CD14-positive monocyte (primary cell): ENCODE measurements around the gene CDC73. TPM values are rescaled to one million over a fixed set of nuclear protein-coding genes. Genes with fewer than 3 reads are reported as not detected.

Experiments used
- DNase-seq, 3 donors: peaks; one replicate each; pipeline ENCODE4 v3.0.0-alpha.2; 2011 to 2022
- H2AFZ ChIP-seq: 2 replicates; pipeline ENCODE4 v1.6.0; 2012; ENCODE audit warnings: mild to moderate bottlenecking, low read depth, low read length, inconsistent platforms; ENCODE audit not compliant: insufficient read depth, poor library complexity, severe bottlenecking
- H3K27ac ChIP-seq, 2 donors: 1 replicate in 1 of 2; 2 replicates in 1 of 2; pipeline ENCODE4 v1.5.1; 2012 to 2013; ENCODE audit warnings: low read length in 2 of 2, control low read depth in 1 of 2, inconsistent platforms in 1 of 2, low read depth in 1 of 2, mild to moderate bottlenecking in 1 of 2
- H3K27me3 ChIP-seq, 2 donors: one replicate each; pipeline versions ENCODE4 v1.6.0 to v1.6.1; 2011 to 2013; ENCODE audit warnings: low read length in 2 of 2; ENCODE audit not compliant: control insufficient read depth in 2 of 2, insufficient read depth in 2 of 2
- H3K36me3 ChIP-seq, 2 donors: replicated peaks in 1 of 2; 1 replicate in 1 of 2; 2 replicates in 1 of 2; pipeline versions ENCODE4 v1.5.1 to v1.6.1; 2012 to 2013; ENCODE audit warnings: low read length in 2 of 2, control low read depth in 1 of 2, inconsistent platforms in 1 of 2, mild to moderate bottlenecking in 1 of 2; ENCODE audit not compliant: insufficient read depth in 2 of 2, control insufficient read depth in 1 of 2
- H3K4me1 ChIP-seq, 2 donors: 1 replicate in 1 of 2; 2 replicates in 1 of 2; pipeline versions ENCODE4 v1.5.1 to v1.6.1; 2012 to 2013; ENCODE audit warnings: low read length in 2 of 2, control low read depth in 1 of 2, inconsistent platforms in 1 of 2, mild to moderate bottlenecking in 1 of 2, moderate library complexity in 1 of 2; ENCODE audit not compliant: insufficient read depth in 2 of 2, control insufficient read depth in 1 of 2
- H3K4me2 ChIP-seq: replicated peaks from 2 replicates; pipeline ENCODE3; 2012; ENCODE audit warnings: low read length, moderate library complexity, mild to moderate bottlenecking; ENCODE audit not compliant: poor library complexity, severe bottlenecking; ENCODE audit errors: extremely low read depth
- H3K4me3 ChIP-seq, 3 experiments: fragments of 200-600 bp in 1 of 3; sonication (generic) in 1 of 3; replicated peaks in 1 of 3; 1 replicate in 2 of 3; 2 replicates in 1 of 3; pipeline ENCODE4 v1.5.1; 2011 to 2013; ENCODE audit warnings: low read length in 3 of 3, mild to moderate bottlenecking in 3 of 3, control low read depth in 2 of 3, low read depth in 2 of 3, inconsistent platforms in 1 of 3, moderate library complexity in 1 of 3
- H3K79me2 ChIP-seq: 2 replicates; pipeline ENCODE4 v1.6.0; 2012; ENCODE audit warnings: mild to moderate bottlenecking, control low read depth, inconsistent platforms, low read length, moderate library complexity; ENCODE audit not compliant: insufficient read depth
- H3K9ac ChIP-seq: 2 replicates; pipeline ENCODE4 v1.6.0; 2017; ENCODE audit warnings: low read length, mild to moderate bottlenecking; ENCODE audit not compliant: insufficient read depth, poor library complexity, severe bottlenecking
- H3K9me3 ChIP-seq, 2 donors: replicated peaks in 1 of 2; 1 replicate in 1 of 2; 2 replicates in 1 of 2; pipeline versions ENCODE4 v1.5.1 to v1.6.1; 2012 to 2013; ENCODE audit warnings: low read length in 2 of 2, control low read depth in 1 of 2; ENCODE audit not compliant: control insufficient read depth in 1 of 2, insufficient read depth in 1 of 2
- H4K20me1 ChIP-seq: 2 replicates; pipeline ENCODE4 v1.6.0; 2012; ENCODE audit warnings: mild to moderate bottlenecking, low read length, control low read depth, moderate library complexity; ENCODE audit not compliant: insufficient read depth
- H3K27ac Mint-ChIP-seq, 7 donors: one replicate each; pipeline ENCODE4 v1.8.0; 2020; ENCODE audit warnings: mild to moderate bottlenecking in 7 of 7, mixed read lengths in 7 of 7, moderate library complexity in 6 of 7, inconsistent platforms in 2 of 7
- H3K27me3 Mint-ChIP-seq, 3 donors: one replicate each; pipeline ENCODE4 v1.8.0; 2021 to 2022; ENCODE audit warnings: low read depth in 3 of 3, mild to moderate bottlenecking in 3 of 3, mixed read lengths in 3 of 3, moderate library complexity in 3 of 3, inconsistent platforms in 1 of 3
- H3K36me3 Mint-ChIP-seq, 2 donors: one replicate each; pipeline ENCODE4 v1.8.0; 2020; ENCODE audit warnings: mixed read lengths in 2 of 2, inconsistent platforms in 1 of 2, mild to moderate bottlenecking in 1 of 2
- H3K4me1 Mint-ChIP-seq: one replicate; pipeline ENCODE4 v1.8.0; 2020; ENCODE audit warnings: mild to moderate bottlenecking, mixed read lengths
- H3K4me3 Mint-ChIP-seq, 2 donors: one replicate each; pipeline ENCODE4 v1.8.0; 2020; ENCODE audit warnings: mild to moderate bottlenecking in 2 of 2, mixed read lengths in 2 of 2, moderate library complexity in 1 of 2
- H3K9me3 Mint-ChIP-seq, 7 donors: one replicate each; pipeline ENCODE4 v1.8.0; 2020 to 2022; ENCODE audit warnings: mixed read lengths in 7 of 7, mild to moderate bottlenecking in 6 of 7, moderate library complexity in 6 of 7, inconsistent platforms in 2 of 7
- CTCF ChIP-seq: fragments of 200-600 bp; IDR thresholded peaks from one replicate; pipeline ENCODE4 v1.8.0; 2022; ENCODE audit warnings: antibody characterized with exemption, mild to moderate bottlenecking
- WGBS: methylation state at CpG from one replicate; pipeline ENCODE4 v1.1.5; 2013; ENCODE audit warnings: missing lambda C conversion rate; ENCODE audit not compliant: insufficient coverage; 5-methylcytosine and 5-hydroxymethylcytosine counted together
- intact Hi-C, 2 donors: fragments of 100-400 bp; cut with micrococcal nuclease; formaldehyde crosslinking; loops; one replicate each; pipeline versions ENCODE4 v1.15.0 to v1.15.1; 2023
- polyA plus RNA-seq, 3 donors: library from polyadenylated mRNA; depleted of rRNA in 1 of 3; unstranded in 2 of 3; stranded (reverse) in 1 of 3; fragments of 300-500 nt in 2 of 3; fragments of >200 nt in 1 of 3; fragmentation: Illumina TruSeq in 2 of 3; gene quantifications; 1 replicate in 2 of 3; 2 replicates in 1 of 3; pipeline ENCODE4 v1.2.3, GENCODE V29; 2012 to 2021

The CDC73 gene
- polyA plus RNA-seq, 3 donors = 14.2 to 60.3 (median 57.2) TPM

- Mint-ChIP-seq H3K9me3 (peaks cover 0 to 7% (median 6%) of the 10 kb centered on the region in 7 donors), H3K27ac (no peak overlapping the region), H3K4me1 (peaks cover 7% of the 10 kb centered on the region), H3K36me3 (peaks cover 64 to 80% of the 10 kb centered on the region in 2 donors), H3K4me3 (no peak overlapping the region), H3K27me3 (no peaks in the 10 kb centered on the region)
- intact Hi-C loops = no loop called here
- Histone ChIP-seq H2AFZ (no peak overlapping the region), H3K79me2 (no peaks in the 10 kb centered on the region), H3K9me3 (peaks cover 0 to 3% of the 10 kb centered on the region in 2 donors), H3K36me3 (peaks cover 23 to 98% of the 10 kb centered on the region in 2 donors), H3K4me3 (no peak overlapping the region), H4K20me1 (peaks cover 7% of the 10 kb centered on the region), H3K4me2 (no peak overlapping the region), H3K27ac (no peak overlapping the region), H3K4me1 (no peaks in the 10 kb centered on the region), H3K9ac (no peak overlapping the region), H3K27me3 (no peaks in the 10 kb centered on the region)
- WGBS = no CpG with 5 or more reads among the region's 4 CpGs
- TF ChIP-seq CTCF = no peak
- no peak for DNase-seq
Measured at GRCh38 chr1:193213998-193214397, 92.2 kb downstream of the CDC73 start.

GRCh38 chr1:193216920-193217319, 95.1 kb downstream of the CDC73 start:
- H3K4me2 ChIP-seq = no peak overlapping the region
- Mint-ChIP-seq H3K36me3 (peaks cover 57 to 68% of the 10 kb centered on the region in 2 donors), H3K9me3 (peaks cover 0 to 6% (median under 1%) of the 10 kb centered on the region in 7 donors), H3K27me3 (no peaks in the 10 kb centered on the region), H3K27ac (peak overlapping the region in 2 of 7 donors; percentile 10 to 55), H3K4me1 (no peaks in the 10 kb centered on the region), H3K4me3 (no peak overlapping the region)
- DNase-seq = no peak
- no peak for TF ChIP-seq CTCF
- no peak overlapping the region for H3K27ac ChIP-seq
- no peak overlapping the region for H3K9ac ChIP-seq
- H3K79me2 ChIP-seq = no peaks in the 10 kb centered on the region
- intact Hi-C loops = no loop called here
- no peak overlapping the region for H3K4me3 ChIP-seq
- no peaks in the 10 kb centered on the region for H4K20me1 ChIP-seq
- H3K36me3 ChIP-seq = peaks cover 23 to 76% of the 10 kb centered on the region in 2 donors
- 92% methylated on average over 5 of the region's 8 CpGs for WGBS
- no peak overlapping the region for H2AFZ ChIP-seq
- H3K4me1 ChIP-seq = no peaks in the 10 kb centered on the region
- no peaks in the 10 kb centered on the region for H3K27me3 ChIP-seq
- no peaks in the 10 kb centered on the region for H3K9me3 ChIP-seq
